IMR-90 (cell line): Measurements from ENCODE around the gene SERPING1.

Experiments
- BHLHE40 ChIP-seq: fragments of 150-350 bp; IDR thresholded peaks from 2 replicates; pipeline ENCODE4 v1.6.1; 2016; ENCODE audit warnings: mild to moderate bottlenecking, low read depth, low read length
- CHD1 ChIP-seq: IDR thresholded peaks from 2 replicates; pipeline ENCODE4 v1.6.1; 2012; ENCODE audit warnings: low read depth, low read length, improper control_type of control experiment
- POLR2A ChIP-seq: IDR thresholded peaks from 2 replicates; pipeline ENCODE4 v1.6.1; 2012; ENCODE audit warnings: mild to moderate bottlenecking, low read depth, low read length
- RAD21 ChIP-seq: IDR thresholded peaks from 2 replicates; pipeline ENCODE4 v1.6.1; 2012; ENCODE audit warnings: low read length, improper control_type of control experiment
- RCOR1 ChIP-seq: IDR thresholded peaks from 2 replicates; pipeline ENCODE4 v1.6.1; 2012; ENCODE audit warnings: mild to moderate bottlenecking, low read length, improper control_type of control experiment; ENCODE audit not compliant: insufficient replicate concordance
- SMC3 ChIP-seq: fragments of 150-350 bp; IDR thresholded peaks from 2 replicates; pipeline ENCODE4 v1.6.1; 2016; ENCODE audit warnings: low read depth, mild to moderate bottlenecking, antibody characterized with exemption, low read length, moderate library complexity
- USF2 ChIP-seq: fragments of 150-350 bp; IDR thresholded peaks from 2 replicates; pipeline ENCODE4 v1.6.1; 2017; ENCODE audit warnings: mild to moderate bottlenecking, antibody characterized with exemption, low read length, low read depth
- TF ChIP-seq, protein P1 (sequence below): conservative IDR thresholded peaks from 2 replicates; pipeline ENCODE4 v1.5.1; 2012; ENCODE audit warnings: mild to moderate bottlenecking, low read depth, low read length, improper control_type of control experiment

- TF ChIP-seq, protein P1, sequence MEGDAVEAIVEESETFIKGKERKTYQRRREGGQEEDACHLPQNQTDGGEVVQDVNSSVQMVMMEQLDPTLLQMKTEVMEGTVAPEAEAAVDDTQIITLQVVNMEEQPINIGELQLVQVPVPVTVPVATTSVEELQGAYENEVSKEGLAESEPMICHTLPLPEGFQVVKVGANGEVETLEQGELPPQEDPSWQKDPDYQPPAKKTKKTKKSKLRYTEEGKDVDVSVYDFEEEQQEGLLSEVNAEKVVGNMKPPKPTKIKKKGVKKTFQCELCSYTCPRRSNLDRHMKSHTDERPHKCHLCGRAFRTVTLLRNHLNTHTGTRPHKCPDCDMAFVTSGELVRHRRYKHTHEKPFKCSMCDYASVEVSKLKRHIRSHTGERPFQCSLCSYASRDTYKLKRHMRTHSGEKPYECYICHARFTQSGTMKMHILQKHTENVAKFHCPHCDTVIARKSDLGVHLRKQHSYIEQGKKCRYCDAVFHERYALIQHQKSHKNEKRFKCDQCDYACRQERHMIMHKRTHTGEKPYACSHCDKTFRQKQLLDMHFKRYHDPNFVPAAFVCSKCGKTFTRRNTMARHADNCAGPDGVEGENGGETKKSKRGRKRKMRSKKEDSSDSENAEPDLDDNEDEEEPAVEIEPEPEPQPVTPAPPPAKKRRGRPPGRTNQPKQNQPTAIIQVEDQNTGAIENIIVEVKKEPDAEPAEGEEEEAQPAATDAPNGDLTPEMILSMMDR: no peak
- TF ChIP-seq CHD1 (no peak), POLR2A (no peak), USF2 (no peak), RAD21 (no peak), RCOR1 (no peak), SMC3 (no peak), BHLHE40 (no peak)
Observed at GRCh38 chr11:57651408-57651807, 53.9 kb downstream of the SERPING1 start.
